ENCODE measurements around the gene GOLGA2.

The GOLGA2 gene

DNA sequence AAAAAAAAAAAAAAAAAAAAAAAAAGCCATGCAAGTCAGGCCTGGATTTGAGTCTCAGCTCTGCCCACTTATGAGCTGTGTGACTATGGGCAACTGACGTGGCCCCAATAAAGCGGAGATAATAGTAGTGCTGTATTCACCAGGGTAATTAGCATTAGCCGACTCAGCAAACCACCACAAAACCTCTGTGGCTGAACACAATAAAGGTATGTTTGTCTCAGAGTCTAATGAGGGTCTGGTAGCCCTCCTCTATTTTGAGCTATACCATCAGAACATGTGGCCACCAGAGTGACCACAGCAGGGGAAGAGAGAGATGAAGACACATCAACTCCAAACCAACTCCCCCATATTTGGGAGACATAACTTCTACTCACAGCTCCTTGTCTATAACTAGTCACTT lies 16.2 kb upstream of the GOLGA2 start:
- ATAC-seq: no peak
- TF ChIP-seq ZFP3 (CRISPR knock-in tag; IDR thresholded peaks at IDR 0.05): no peak
- no peak for TF ChIP-seq TCF4 (CRISPR knock-in tag; IDR thresholded peaks at IDR 0.05; ENCODE audit: borderline replicate concordance)
- TF ChIP-seq ARNTL (CRISPR knock-in tag; IDR thresholded peaks at IDR 0.05; ENCODE audit: borderline replicate concordance, low read depth): no peak
- TF ChIP-seq PPARA (CRISPR knock-in tag; IDR thresholded peaks at IDR 0.05; ENCODE audit: borderline replicate concordance): no peak
- TF ChIP-seq ZNF70 (CRISPR knock-in tag; IDR thresholded peaks at IDR 0.05): no peak
- TF ChIP-seq ZNF8 (CRISPR knock-in tag; IDR thresholded peaks at IDR 0.05): no peak
- no peak for TF ChIP-seq GLIS3 (CRISPR knock-in tag; IDR thresholded peaks at IDR 0.05)
- TF ChIP-seq, protein P1, sequence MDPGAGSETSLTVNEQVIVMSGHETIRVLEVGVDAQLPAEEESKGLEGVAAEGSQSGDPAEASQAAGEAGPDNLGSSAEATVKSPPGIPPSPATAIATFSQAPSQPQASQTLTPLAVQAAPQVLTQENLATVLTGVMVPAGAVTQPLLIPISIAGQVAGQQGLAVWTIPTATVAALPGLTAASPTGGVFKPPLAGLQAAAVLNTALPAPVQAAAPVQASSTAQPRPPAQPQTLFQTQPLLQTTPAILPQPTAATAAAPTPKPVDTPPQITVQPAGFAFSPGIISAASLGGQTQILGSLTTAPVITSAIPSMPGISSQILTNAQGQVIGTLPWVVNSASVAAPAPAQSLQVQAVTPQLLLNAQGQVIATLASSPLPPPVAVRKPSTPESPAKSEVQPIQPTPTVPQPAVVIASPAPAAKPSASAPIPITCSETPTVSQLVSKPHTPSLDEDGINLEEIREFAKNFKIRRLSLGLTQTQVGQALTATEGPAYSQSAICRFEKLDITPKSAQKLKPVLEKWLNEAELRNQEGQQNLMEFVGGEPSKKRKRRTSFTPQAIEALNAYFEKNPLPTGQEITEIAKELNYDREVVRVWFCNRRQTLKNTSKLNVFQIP (CRISPR knock-in tag; IDR thresholded peaks at IDR 0.05; ENCODE audit: borderline replicate concordance, low read depth): no peak
- TF ChIP-seq, protein P2, sequence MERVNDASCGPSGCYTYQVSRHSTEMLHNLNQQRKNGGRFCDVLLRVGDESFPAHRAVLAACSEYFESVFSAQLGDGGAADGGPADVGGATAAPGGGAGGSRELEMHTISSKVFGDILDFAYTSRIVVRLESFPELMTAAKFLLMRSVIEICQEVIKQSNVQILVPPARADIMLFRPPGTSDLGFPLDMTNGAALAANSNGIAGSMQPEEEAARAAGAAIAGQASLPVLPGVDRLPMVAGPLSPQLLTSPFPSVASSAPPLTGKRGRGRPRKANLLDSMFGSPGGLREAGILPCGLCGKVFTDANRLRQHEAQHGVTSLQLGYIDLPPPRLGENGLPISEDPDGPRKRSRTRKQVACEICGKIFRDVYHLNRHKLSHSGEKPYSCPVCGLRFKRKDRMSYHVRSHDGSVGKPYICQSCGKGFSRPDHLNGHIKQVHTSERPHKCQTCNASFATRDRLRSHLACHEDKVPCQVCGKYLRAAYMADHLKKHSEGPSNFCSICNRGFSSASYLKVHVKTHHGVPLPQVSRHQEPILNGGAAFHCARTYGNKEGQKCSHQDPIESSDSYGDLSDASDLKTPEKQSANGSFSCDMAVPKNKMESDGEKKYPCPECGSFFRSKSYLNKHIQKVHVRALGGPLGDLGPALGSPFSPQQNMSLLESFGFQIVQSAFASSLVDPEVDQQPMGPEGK (CRISPR knock-in tag; IDR thresholded peaks at IDR 0.05; ENCODE audit: borderline replicate concordance): no peak
- no peak for TF ChIP-seq RARB (CRISPR knock-in tag; IDR thresholded peaks at IDR 0.05)
- TF ChIP-seq ZFP30 (CRISPR knock-in tag; IDR thresholded peaks at IDR 0.05): no peak
- no peak for TF ChIP-seq CSDC2 (CRISPR knock-in tag; IDR thresholded peaks at IDR 0.05)
- TF ChIP-seq ISL1 (CRISPR knock-in tag; IDR thresholded peaks at IDR 0.05): no peak
- no peak for TF ChIP-seq BACH2 (CRISPR knock-in tag; IDR thresholded peaks at IDR 0.05; ENCODE audit: borderline replicate concordance)

DNA sequence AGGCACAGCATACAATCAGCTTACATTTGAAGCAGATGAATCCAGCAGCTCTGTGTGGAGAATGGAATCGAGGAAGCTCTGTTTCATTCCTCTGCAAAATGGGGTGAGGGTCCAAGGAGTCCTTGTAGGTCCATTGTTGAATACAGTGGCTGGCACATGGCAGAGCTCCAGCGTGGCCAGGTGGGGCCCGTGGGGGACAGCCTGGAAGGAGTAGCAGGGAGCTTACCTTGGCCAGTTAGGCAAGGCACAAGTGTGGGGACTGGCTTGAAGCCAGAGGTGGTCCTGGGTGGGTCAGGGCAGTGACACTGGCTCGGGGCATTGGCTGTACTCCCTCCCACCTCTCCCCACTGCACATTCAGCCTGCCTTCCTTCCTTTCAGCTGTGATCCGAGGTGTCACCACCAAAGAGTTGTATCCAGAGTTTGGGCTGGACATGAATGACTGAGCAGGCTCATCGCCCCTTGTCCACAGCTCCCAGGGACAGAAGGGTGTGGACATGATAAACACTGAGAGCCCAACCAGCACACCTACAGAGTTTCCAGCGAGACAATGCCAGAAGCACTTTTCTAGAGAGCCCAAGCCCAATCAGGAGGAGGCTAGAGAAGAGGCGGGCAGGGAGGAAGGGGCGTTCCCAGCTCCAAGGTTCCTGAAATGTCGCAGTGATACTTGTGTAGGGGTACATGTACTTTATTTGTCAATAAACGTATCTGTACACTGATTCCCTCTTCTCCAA lies 12.6 kb upstream of the GOLGA2 start:
- no peak for ATAC-seq
- TF ChIP-seq ZNF8 (CRISPR knock-in tag; IDR thresholded peaks at IDR 0.05) (no peak), ARNTL (CRISPR knock-in tag; IDR thresholded peaks at IDR 0.05; ENCODE audit: borderline replicate concordance, low read depth) (no peak), TSHZ2 (CRISPR knock-in tag; IDR thresholded peaks at IDR 0.05) (no peak), CSDC2 (CRISPR knock-in tag; IDR thresholded peaks at IDR 0.05) (no peak), ZNF565 (CRISPR knock-in tag; conservative IDR thresholded peaks at IDR 0.05; ENCODE audit: low read depth) (no peak), BACH2 (CRISPR knock-in tag; IDR thresholded peaks at IDR 0.05; ENCODE audit: borderline replicate concordance) (no peak), ESRRG (CRISPR knock-in tag; IDR thresholded peaks at IDR 0.05) (no peak), ZC3H10 (CRISPR knock-in tag; IDR thresholded peaks at IDR 0.05) (no peak)
- TF ChIP-seq, protein P2 (CRISPR knock-in tag; IDR thresholded peaks at IDR 0.05; ENCODE audit: borderline replicate concordance): no peak

GRCh38 chr9:128286440-128286839 lies 10.6 kb upstream of the GOLGA2 start:
- ATAC-seq: peak; percentile 43; the same call in 2 of the 3 replicates
- TF ChIP-seq, protein P2 (CRISPR knock-in tag; IDR thresholded peaks at IDR 0.05; ENCODE audit: borderline replicate concordance): no peak
- no peak for TF ChIP-seq ZNF8 (CRISPR knock-in tag; IDR thresholded peaks at IDR 0.05)
- TF ChIP-seq TCF4 (CRISPR knock-in tag; IDR thresholded peaks at IDR 0.05; ENCODE audit: borderline replicate concordance): no peak
- no peak for TF ChIP-seq CSRNP3 (CRISPR knock-in tag; IDR thresholded peaks at IDR 0.05)
- no peak for TF ChIP-seq CSDC2 (CRISPR knock-in tag; IDR thresholded peaks at IDR 0.05)
- TF ChIP-seq, protein P1 (CRISPR knock-in tag; IDR thresholded peaks at IDR 0.05; ENCODE audit: borderline replicate concordance, low read depth): no peak
- TF ChIP-seq SNAI2 (CRISPR knock-in tag; IDR thresholded peaks at IDR 0.05): no peak
- no peak for TF ChIP-seq ZFP3 (CRISPR knock-in tag; IDR thresholded peaks at IDR 0.05)
- TF ChIP-seq ISL1 (CRISPR knock-in tag; IDR thresholded peaks at IDR 0.05): no peak
- no peak for TF ChIP-seq OSR1 (CRISPR knock-in tag; IDR thresholded peaks at IDR 0.05)
- no peak for TF ChIP-seq ZFP30 (CRISPR knock-in tag; IDR thresholded peaks at IDR 0.05)
- TF ChIP-seq ZNF565 (CRISPR knock-in tag; conservative IDR thresholded peaks at IDR 0.05; ENCODE audit: low read depth): no peak
- TF ChIP-seq GLIS3 (CRISPR knock-in tag; IDR thresholded peaks at IDR 0.05): no peak
- TF ChIP-seq ZC3H10 (CRISPR knock-in tag; IDR thresholded peaks at IDR 0.05): no peak
- no peak for TF ChIP-seq RARB (CRISPR knock-in tag; IDR thresholded peaks at IDR 0.05)
- TF ChIP-seq TOX (CRISPR knock-in tag; IDR thresholded peaks at IDR 0.05; ENCODE audit: borderline replicate concordance): no peak
- no peak for TF ChIP-seq BACH2 (CRISPR knock-in tag; IDR thresholded peaks at IDR 0.05; ENCODE audit: borderline replicate concordance)
